ENCODE measurements around the gene PLXDC2.

The PLXDC2 gene

GRCh38 chr10:19865676-19866075, 49.4 kb downstream of the PLXDC2 start:
- Mint-ChIP-seq H3K27me3 (ENCODE audit: low read depth) (no peaks in the 10 kb centered on the region), H3K27ac (no peak overlapping the region), H3K4me1 (peaks cover 20% of the 10 kb centered on the region), H3K9me3 (peaks cover 10% of the 10 kb centered on the region), H3K4me3 (no peak overlapping the region), H3K36me3 (ENCODE audit: low read depth) (peaks cover 42% of the 10 kb centered on the region)
- TF ChIP-seq, protein P1, sequence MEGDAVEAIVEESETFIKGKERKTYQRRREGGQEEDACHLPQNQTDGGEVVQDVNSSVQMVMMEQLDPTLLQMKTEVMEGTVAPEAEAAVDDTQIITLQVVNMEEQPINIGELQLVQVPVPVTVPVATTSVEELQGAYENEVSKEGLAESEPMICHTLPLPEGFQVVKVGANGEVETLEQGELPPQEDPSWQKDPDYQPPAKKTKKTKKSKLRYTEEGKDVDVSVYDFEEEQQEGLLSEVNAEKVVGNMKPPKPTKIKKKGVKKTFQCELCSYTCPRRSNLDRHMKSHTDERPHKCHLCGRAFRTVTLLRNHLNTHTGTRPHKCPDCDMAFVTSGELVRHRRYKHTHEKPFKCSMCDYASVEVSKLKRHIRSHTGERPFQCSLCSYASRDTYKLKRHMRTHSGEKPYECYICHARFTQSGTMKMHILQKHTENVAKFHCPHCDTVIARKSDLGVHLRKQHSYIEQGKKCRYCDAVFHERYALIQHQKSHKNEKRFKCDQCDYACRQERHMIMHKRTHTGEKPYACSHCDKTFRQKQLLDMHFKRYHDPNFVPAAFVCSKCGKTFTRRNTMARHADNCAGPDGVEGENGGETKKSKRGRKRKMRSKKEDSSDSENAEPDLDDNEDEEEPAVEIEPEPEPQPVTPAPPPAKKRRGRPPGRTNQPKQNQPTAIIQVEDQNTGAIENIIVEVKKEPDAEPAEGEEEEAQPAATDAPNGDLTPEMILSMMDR (IDR thresholded peaks at IDR 0.05; ENCODE audit: unreplicated experiment in 3 of 3): no peak

GRCh38 chr10:19869370-19869769, 53.1 kb downstream of the PLXDC2 start:
- H3K4me3 Mint-ChIP-seq: no peak overlapping the region
- H3K4me1 Mint-ChIP-seq: no peaks in the 10 kb centered on the region
- no peaks in the 10 kb centered on the region for H3K27me3 Mint-ChIP-seq (ENCODE audit: low read depth)
- H3K9me3 Mint-ChIP-seq: peaks cover 10% of the 10 kb centered on the region
- peaks cover 47% of the 10 kb centered on the region for H3K36me3 Mint-ChIP-seq (ENCODE audit: low read depth)
- TF ChIP-seq, protein P1 (IDR thresholded peaks at IDR 0.05; ENCODE audit: unreplicated experiment in 3 of 3): no peak
- no peak overlapping the region for H3K27ac Mint-ChIP-seq

DNA sequence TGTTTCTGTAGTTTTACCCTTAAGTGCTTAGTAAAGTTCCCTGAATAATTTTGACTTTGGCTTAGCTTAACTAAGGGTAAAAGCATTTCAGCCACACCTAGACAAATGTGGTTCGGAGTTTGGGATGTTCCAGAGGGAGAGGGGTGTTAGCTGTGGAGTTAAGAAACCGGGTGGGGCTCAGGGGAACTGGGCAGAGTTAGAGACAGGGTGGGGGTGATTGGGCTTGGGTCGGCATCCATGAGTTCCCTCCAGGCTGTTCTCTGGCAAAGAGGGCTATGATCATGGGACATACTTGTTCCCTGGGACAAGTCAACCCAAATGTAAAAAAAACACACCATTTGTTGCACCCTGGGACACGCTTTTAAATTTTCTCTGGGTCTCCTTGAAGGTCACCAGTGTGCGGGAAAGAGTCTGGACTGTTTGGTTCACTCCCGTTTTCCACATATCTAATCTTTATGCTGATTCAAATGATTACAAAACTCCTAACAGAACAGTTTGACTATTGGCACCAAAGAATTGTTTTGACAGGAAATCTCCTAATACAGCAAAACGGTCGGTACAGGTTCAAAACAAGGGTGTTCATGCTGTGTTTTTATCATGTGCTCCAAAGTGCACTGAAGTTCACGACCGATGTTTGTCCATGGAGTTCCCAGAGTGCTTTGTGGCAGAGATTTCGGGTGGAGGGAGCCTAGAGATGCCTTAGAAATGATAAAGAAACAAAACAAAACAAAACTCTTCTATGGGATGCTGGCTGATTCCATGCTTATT, 56.5 kb downstream of the PLXDC2 start:
- Mint-ChIP-seq H3K9me3 (no peaks in the 10 kb centered on the region), H3K27ac (no peak overlapping the region), H3K27me3 (ENCODE audit: low read depth) (no peaks in the 10 kb centered on the region), H3K4me3 (no peak overlapping the region), H3K4me1 (no peaks in the 10 kb centered on the region), H3K36me3 (ENCODE audit: low read depth) (peaks cover 22% of the 10 kb centered on the region)
- TF ChIP-seq, protein P1 (IDR thresholded peaks at IDR 0.05; ENCODE audit: unreplicated experiment in 3 of 3): no peak

DNA sequence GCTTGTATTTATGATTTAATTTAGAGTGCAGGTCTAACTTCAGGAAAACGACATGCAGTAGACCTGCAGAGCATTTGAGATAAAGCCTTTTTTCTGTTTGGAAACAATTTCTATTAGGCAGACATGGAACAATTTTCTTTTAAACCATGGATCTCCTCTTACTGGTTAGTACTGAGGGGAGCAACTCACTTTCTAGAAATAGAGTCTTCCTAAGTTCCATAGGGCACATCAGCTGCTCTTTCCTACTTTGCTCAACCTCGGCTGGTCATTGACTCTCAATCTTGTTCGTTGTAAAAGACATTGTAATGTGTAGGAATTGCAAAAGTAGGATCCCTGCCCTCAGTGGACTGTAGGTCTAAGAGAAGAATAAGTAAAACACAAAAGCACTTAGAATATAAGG, 58.0 kb downstream of the PLXDC2 start:
- Mint-ChIP-seq H3K4me1 (no peaks in the 10 kb centered on the region), H3K9me3 (no peaks in the 10 kb centered on the region), H3K27me3 (ENCODE audit: low read depth) (no peaks in the 10 kb centered on the region), H3K27ac (no peak overlapping the region), H3K4me3 (no peak overlapping the region), H3K36me3 (ENCODE audit: low read depth) (peaks cover 17% of the 10 kb centered on the region)
- TF ChIP-seq, protein P1 (IDR thresholded peaks at IDR 0.05; ENCODE audit: unreplicated experiment in 3 of 3): no peak

DNA sequence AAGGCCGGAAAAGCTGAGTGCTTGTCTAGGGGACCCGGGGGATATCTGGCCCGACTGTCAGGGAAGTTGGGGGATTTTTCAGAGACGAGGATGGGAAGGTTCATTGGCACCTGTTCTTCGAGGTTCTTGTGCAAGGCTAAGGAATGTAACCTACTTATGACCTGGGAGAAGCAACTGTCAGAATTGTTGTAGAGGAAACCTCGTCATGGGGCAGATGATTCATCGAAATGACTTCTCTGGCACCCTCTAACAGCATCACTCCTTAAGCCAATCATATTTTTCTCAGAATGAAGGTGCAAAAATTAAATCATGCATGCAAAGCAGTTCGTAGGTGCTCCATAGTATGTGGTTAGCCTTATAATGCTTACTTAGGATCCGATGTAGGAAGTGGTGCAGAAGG, 58.6 kb downstream of the PLXDC2 start:
- H3K27ac Mint-ChIP-seq: no peak overlapping the region
- peaks cover 19% of the 10 kb centered on the region for H3K36me3 Mint-ChIP-seq (ENCODE audit: low read depth)
- H3K9me3 Mint-ChIP-seq: no peaks in the 10 kb centered on the region
- no peak overlapping the region for H3K4me3 Mint-ChIP-seq
- H3K4me1 Mint-ChIP-seq: peaks cover 6% of the 10 kb centered on the region
- TF ChIP-seq, protein P1 (IDR thresholded peaks at IDR 0.05; ENCODE audit: unreplicated experiment in 3 of 3): no peak
- H3K27me3 Mint-ChIP-seq (ENCODE audit: low read depth): no peaks in the 10 kb centered on the region

DNA sequence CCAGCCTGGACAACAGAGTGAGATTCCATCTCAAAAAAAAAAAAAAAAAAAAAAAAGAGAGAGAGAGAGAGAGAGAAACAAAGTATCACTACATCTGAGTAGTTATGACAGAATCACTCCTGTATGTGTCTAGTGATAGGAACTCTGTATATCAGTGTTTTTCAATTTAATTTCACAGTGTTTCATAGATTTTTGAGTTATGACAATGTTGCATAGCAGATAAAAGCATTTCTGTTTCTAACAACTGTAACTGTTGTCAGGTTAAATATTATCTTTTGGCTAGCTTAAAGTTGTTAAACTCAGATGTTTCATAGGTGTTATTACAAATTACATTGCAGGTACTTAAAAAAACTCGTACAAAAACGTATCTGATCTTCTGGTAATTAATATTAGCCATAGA, 60.3 kb downstream of the PLXDC2 start:
- no peaks in the 10 kb centered on the region for H3K27me3 Mint-ChIP-seq (ENCODE audit: low read depth)
- H3K9me3 Mint-ChIP-seq: no peaks in the 10 kb centered on the region
- peaks cover 14% of the 10 kb centered on the region for H3K36me3 Mint-ChIP-seq (ENCODE audit: low read depth)
- TF ChIP-seq, protein P1 (IDR thresholded peaks at IDR 0.05; ENCODE audit: unreplicated experiment in 3 of 3): no peak
- H3K4me1 Mint-ChIP-seq: peaks cover 13% of the 10 kb centered on the region
- H3K27ac Mint-ChIP-seq: no peak overlapping the region
- no peak overlapping the region for H3K4me3 Mint-ChIP-seq
